Measurements from ENCODE around the gene INTS1.
"Not testable (repeated sequence)": the region's sequence is repeated elsewhere in the genome, so short reads cannot be mapped to it uniquely, and the experiment has no call there.

INTS1 gene

DNA sequence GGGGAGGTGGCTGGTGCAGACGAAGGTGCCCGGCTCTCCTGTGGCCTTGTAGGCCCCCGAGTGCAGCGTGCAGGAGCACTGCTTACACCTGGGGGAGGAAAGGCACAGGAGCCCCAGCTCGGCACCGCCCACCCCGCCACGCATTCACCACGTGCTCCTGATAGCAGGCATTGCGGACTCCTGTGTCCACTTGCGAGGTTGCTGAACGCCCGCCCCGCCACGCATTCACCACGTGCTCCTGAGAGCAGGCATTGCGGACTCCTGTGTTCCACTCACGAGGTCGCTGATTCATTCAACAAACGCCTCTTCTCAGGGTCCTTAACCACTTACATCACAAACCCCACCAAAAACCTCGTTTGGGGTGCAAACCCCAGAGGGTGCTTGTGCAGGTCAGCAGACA, 58.8 kb downstream of the INTS1 start:
- TF ChIP-seq ZNF274 (IDR thresholded peaks at IDR 0.05; ENCODE audit: low read depth, low read length) = no peak
- H3K4me3 ChIP-seq (ENCODE audit: low read length) = no peak overlapping the region

DNA sequence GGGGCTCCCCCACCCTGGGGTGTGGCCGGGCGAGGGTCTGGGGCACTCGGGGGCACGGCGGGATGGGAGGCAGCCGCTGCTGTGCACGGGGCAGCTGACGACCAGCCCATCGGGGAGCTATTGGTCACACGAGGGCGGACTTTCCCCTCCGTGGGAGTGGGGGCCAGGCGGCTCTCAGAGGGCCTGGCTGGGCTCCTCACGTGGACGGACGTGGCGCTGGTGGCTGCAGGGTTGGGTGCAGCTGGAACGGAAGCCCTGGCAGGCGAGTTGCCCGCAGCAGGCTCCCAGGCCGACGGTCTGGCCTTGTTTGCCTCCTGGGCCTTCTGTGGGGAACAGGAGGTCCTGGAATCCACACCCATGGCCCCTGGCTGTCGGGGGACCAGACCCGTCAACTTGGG, 59.3 kb downstream of the INTS1 start:
- H3K4me3 ChIP-seq (ENCODE audit: low read length) = no peak overlapping the region
- TF ChIP-seq ZNF274 (IDR thresholded peaks at IDR 0.05; ENCODE audit: low read depth, low read length) = no peak

DNA sequence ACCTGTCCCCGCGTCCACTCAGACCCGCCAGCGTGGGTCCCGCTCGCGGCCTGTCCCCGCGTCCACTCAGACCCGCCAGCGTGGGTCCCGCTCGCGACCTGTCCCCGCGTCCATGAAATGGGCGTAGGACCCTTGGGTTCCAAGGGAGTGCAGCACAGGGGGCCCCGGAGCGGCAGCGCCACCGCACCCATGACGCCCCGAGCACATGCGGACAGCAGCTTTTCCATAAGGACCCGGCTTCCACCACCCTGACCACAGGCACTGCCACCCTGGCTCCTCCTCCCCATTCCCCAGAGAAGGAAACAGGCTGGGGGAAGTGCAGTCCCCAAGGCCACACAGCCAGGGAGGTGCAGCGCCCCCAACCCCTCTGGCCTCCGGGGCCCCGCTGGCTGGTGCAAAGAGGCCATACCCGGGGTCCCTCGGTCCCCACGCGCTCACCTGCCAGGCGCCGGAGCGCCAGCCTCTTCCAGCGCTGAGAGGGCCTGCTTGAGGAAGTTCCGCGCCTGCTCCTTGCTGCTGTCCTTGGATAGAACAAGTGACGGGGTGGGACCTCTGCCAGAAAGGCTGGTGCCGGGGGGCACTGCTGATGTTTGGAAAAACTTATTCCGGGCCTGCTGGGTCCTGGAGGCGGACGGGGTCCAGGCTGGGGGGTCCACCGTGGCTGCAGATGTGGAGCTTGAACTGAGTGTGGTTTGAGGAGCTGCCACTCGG, 59.8 kb downstream of the INTS1 start:
- no peak for TF ChIP-seq ZNF274 (IDR thresholded peaks at IDR 0.05; ENCODE audit: low read depth, low read length)
- no peak overlapping the region for H3K4me3 ChIP-seq (ENCODE audit: low read length)

DNA sequence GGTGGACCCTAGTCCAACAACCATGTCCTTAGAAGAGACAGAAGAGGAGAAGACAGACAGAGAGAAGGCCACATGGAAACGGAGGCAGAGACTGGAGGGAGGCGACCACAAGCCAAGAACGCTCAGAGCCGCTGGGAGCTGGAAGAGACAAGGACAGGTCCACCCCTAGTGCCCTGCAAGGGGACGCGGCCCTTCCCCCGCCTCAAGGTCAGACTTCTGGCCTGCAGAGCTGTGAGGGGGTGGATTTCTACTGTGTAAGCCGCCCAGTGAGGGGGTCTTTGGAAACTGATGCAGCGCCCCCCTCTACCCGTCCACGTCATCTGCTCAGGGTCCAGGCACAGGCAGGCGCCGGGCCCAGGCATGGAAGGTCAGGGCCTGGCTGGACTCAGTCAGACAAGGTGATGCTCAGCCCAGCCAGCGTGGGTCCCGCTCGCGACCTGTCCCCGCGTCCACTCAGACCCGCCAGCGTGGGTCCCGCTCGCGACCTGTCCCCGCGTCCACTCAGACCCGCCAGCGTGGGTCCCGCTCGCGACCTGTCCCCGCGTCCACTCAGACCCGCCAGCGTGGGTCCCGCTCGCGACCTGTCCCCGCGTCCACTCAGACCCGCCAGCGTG, 60.5 kb downstream of the INTS1 start:
- not testable (repeated sequence) for H3K4me3 ChIP-seq (ENCODE audit: low read length)

DNA sequence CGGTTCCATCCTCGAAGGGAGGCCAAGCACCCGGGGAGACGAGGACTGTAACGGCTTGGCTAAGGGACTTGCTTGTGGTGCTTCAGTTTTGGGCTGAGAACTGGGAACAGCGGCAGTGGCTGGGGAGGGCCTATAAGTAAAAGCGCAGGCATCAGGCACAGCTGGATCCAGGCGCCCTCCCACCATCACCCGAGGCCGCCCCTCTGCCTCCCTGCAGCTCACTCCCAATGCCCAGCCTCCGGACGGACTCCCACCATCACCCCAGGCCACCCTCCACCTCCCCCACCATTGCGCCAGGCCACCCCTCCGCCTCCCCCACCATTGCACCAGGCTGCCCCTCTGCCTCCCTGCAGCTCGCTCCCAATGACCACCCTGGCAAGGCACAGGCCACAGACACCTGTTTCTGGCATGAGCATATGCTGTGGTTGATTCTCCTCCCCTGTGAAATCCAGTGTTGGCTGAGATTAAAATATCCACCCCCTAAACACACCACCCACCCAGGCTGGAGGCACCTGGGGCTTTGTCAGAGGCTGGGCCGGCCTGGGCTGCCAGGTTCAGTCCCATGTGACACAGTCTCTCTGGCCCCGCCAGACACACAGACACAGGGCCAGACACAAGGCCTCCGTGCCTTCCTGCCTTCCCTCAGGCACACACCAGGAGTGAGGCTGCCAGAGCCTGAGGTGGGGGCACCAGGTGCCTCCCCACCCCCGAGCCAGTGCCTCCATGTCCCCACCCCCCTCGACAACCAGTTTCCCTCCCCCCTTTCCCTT, 61.6 kb downstream of the INTS1 start:
- no peak for TF ChIP-seq ZNF274 (IDR thresholded peaks at IDR 0.05; ENCODE audit: low read depth, low read length)
- H3K4me3 ChIP-seq (ENCODE audit: low read length) = no peak overlapping the region

DNA sequence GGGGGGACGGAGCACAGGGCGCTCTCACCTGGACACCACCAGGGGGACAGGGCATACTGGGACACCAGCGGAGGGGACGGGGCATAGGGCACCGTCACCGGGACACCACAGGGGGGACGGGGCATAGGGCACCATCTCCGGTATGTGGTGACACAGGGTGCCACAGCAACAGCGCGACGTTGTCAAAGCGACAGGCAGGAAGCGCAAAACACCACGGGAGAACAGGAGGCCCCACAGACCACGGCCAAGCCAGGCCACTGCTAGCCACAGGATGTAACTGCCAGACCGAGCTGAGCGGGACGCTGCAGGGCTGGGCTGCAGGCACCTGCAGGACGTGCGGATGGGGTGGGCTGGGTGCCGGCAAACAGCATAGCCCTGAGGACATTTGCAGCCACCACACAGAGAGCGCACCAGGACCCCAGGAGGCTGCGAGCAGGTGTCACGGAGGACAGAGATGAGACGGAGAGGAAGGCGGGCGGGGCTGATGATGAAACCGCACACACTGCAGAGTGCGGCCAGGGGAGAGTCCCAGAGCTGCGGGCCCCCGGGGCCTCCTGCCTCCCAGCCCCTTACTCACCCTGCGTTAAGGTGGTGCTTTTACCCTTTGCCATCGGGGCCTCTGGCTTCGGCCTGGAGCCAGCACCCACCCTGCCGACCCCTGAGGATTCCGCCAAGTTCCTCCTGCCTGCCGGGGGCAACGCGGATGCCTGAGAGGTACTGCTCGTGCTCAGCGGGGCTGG, 62.4 kb downstream of the INTS1 start:
- no peak overlapping the region for H3K4me3 ChIP-seq (ENCODE audit: low read length)
- TF ChIP-seq ZNF274 (IDR thresholded peaks at IDR 0.05; ENCODE audit: low read depth, low read length) = no peak

DNA sequence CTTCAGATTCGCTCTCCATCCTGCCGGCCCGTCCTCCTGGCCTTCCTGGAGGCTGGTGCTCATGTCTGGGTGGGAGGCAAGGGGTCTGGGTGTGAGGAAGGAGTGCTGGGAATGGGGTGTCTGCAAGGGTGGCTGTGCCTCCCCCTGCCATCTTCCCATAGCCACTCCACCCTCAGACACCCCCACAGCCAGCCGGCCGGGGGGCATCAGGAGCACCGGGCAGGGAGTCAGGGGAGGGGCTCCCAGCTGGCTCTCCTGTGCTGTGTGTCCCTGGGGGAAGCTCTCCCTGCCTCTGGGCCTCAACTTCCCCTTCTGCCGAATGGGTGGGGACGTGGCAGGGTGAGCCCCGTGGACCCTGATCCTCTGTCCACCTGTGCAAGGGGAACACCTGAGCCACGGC, 63.6 kb downstream of the INTS1 start:
- no peak overlapping the region for H3K4me3 ChIP-seq (ENCODE audit: low read length)
- no peak for TF ChIP-seq ZNF274 (IDR thresholded peaks at IDR 0.05; ENCODE audit: low read depth, low read length)

DNA sequence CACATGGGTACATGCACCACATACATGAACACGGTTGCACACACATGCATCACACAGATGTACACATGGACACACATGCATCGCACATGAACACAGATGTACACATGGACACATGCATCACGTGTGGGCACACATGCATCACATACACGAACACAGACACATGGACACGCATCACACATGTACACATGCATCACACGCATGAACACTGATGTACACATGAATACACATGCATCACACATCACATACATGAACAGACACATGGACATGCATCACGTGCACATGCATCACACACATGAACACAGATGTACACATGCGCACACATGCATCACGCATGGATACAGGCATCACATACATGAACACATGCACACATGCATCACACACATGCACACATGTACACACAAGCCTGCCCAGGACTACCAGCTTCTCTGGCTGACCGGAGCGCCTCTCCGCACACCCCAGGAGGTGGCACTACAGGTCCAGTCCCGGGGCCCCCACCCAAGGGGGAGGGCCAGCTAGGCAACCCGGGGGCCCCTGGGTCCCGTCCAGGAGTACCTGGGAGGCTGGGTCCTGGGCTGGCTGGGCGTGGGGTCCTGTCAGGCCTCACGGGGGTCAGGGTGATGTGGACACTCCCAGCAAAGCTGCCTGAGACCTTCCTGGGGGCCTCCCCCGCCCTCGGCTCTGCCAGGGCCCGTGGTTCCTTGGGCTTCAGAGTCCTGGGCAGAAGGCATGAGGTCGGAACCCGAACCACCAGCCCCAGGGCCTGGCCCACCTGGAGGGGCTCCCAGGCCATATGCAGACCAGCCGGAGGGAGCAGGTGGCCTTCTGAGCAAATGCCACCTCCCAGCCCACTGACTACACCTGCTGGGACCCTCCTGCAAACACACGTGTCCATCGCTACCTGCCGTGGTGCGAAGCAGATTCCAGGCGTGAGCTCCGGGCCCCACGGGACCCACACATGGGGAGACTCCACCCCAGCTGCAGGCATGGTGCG, 64.5 kb downstream of the INTS1 start:
- no peak overlapping the region for H3K4me3 ChIP-seq (ENCODE audit: low read length)
- TF ChIP-seq ZNF274 (IDR thresholded peaks at IDR 0.05; ENCODE audit: low read depth, low read length) = no peak

DNA sequence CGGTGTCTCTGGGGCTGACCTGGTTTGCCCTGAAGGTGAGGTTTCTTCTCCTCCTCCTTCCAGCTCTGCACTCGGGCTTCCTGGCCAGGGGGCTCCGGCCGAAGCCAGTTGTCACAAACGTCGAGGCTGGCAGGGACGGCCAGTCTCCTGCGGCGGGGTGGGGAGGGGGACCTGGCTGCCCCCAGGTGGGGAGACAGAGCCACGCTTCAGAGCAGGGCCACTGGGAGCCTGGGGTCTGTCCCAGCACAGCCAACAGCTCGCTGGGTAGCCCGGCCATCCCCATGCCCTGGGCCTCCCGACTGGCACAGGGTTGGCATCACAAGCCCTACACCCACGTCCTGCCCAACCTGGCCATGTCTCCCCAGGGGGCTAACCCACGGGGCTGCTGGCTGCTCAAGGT, 65.4 kb downstream of the INTS1 start:
- TF ChIP-seq ZNF274 (IDR thresholded peaks at IDR 0.05; ENCODE audit: low read depth, low read length) = no peak
- no peak overlapping the region for H3K4me3 ChIP-seq (ENCODE audit: low read length)

DNA sequence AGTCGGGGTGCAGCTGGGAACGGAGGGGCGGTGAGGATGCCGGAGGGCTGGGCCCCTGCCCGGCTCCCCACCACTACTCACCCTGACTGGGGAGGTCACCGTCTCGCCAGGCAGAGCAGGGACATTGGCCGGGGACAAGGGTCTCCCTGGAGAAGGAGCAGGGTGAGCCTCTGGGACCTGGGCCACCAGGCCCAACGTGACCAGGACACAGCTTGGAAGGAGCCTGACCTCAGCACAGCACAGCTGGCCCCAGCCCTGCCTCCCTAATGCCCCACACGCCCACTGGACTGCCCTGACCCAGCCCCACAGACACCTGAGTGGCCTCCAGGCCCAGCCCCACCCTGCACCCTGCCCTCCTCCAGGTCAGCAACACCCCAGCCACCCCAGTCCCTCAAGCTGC, 66.0 kb downstream of the INTS1 start:
- no peak overlapping the region for H3K4me3 ChIP-seq (ENCODE audit: low read length)
- TF ChIP-seq ZNF274 (IDR thresholded peaks at IDR 0.05; ENCODE audit: low read depth, low read length) = no peak

DNA sequence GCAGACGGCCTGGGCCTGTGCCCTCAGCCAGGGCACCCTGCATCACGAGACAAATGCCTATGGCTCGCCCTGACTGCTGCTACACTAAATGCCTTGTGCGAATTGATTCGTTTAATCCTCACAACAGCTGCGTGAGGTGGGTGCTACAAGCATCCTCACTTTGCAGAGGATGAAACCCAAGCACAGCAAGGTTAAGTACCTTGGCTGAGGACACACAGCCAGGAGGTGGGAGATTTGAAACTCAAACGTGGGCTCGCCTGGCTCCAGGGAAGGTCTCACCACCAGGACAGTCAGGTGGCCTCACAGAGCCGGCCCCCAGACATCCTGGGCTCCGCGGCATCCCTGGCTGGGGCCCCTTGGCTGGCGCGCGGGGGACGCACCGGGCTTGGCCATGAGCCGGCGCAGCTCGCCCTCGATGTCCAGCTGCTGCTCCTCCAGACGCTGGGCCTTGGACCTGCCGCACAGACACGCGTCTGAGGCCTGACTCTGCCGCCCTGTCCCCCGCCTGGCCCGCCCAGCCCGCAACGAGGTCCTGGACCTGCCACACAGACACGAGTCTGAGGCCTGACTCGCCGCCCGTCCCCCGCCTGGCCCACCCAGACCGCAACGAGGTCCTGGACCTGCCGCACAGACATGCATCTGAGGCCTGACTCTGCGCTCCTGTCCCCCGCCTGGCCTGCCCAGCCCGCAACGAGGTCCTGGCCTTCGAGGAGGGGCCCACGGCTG, 66.9 kb downstream of the INTS1 start:
- no peak overlapping the region for H3K4me3 ChIP-seq (ENCODE audit: low read length)
- no peak for TF ChIP-seq ZNF274 (IDR thresholded peaks at IDR 0.05; ENCODE audit: low read depth, low read length)

DNA sequence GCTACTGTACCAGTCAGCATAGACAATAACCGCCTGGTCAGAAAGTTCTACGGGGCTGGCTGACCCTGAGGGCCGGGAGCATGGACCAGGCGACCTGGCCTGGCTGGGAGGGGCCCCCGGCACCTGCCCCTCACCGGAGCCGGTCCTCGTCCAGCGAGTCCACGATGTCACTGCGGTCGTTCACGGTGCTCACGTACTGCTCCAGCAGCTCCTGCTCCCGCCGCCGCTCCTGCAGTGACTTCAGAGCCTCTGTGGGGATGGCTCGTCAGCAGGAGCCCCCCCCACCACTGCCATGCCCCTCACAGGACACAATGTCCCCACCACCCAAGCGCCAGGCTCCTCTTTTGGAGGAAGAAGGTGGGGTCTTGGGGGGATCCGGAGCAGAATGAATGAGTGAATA, 67.6 kb downstream of the INTS1 start:
- H3K4me3 ChIP-seq (ENCODE audit: low read length) = no peak overlapping the region
- no peak for TF ChIP-seq ZNF274 (IDR thresholded peaks at IDR 0.05; ENCODE audit: low read depth, low read length)
